ENCODE data around the gene GGA3.
A peak's percentile ranks its signal among the peaks of the same experiment; 100 is the strongest.

Gene GGA3

DNA sequence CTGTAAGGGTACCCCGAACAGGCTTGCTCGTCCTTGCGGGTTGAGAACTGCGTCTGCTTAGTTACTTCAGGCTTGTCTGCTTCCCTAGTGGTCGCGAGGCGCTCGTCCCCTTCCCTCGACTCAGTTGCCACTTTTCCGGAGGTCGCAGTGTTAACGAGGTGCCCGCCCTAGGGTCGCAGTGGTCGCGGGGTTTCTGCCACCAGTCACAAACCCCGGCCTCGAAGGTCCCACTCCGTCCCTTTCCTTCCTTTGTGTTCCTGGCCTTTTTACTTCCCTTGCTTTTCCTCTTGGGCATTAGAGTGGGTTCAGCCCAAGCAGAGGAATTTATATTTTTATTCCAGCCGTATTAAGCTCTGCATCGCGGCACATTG is 55.6 kb downstream of the GGA3 start:
- DNase-seq (ENCODE audit: low read depth) = no peak
- H3K4me3 ChIP-seq (ENCODE audit: low read depth, low read length) = peak overlapping the region; percentile 97
- TF ChIP-seq, protein P1, sequence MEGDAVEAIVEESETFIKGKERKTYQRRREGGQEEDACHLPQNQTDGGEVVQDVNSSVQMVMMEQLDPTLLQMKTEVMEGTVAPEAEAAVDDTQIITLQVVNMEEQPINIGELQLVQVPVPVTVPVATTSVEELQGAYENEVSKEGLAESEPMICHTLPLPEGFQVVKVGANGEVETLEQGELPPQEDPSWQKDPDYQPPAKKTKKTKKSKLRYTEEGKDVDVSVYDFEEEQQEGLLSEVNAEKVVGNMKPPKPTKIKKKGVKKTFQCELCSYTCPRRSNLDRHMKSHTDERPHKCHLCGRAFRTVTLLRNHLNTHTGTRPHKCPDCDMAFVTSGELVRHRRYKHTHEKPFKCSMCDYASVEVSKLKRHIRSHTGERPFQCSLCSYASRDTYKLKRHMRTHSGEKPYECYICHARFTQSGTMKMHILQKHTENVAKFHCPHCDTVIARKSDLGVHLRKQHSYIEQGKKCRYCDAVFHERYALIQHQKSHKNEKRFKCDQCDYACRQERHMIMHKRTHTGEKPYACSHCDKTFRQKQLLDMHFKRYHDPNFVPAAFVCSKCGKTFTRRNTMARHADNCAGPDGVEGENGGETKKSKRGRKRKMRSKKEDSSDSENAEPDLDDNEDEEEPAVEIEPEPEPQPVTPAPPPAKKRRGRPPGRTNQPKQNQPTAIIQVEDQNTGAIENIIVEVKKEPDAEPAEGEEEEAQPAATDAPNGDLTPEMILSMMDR (IDR thresholded peaks at IDR 0.05; ENCODE audit: low read depth, low read length, missing control alignments) = no peak
- in situ Hi-C loops (cut with HindIII; ENCODE audit: low sequenced_read_pairs) = no loop called here

GRCh38 chr17:75205037-75205792 is 56.2 kb downstream of the GGA3 start, which contains the start of gene NUP85:
TSS of gene NUP85 (plus strand) at chr17:75205679. CDS start at chr17:75205762, 83 bp downstream.
- in situ Hi-C loops (cut with HindIII; ENCODE audit: low sequenced_read_pairs) = no loop called here
- H3K4me3 ChIP-seq (ENCODE audit: low read depth, low read length) = peak within 1 kb of the TSS; percentile 97
- TF ChIP-seq, protein P1 (IDR thresholded peaks at IDR 0.05; ENCODE audit: low read depth, low read length, missing control alignments) = no peak
- peak; percentile 78 for DNase-seq (ENCODE audit: low read depth)

- in situ Hi-C loops (cut with HindIII; ENCODE audit: low sequenced_read_pairs) = no loop called here
- no peak for DNase-seq (ENCODE audit: low read depth)
- TF ChIP-seq, protein P1 (IDR thresholded peaks at IDR 0.05; ENCODE audit: low read depth, low read length, missing control alignments) = no peak
Observed at GRCh38 chr17:75199886-75200618, 61.4 kb downstream of the GGA3 start.

DNA sequence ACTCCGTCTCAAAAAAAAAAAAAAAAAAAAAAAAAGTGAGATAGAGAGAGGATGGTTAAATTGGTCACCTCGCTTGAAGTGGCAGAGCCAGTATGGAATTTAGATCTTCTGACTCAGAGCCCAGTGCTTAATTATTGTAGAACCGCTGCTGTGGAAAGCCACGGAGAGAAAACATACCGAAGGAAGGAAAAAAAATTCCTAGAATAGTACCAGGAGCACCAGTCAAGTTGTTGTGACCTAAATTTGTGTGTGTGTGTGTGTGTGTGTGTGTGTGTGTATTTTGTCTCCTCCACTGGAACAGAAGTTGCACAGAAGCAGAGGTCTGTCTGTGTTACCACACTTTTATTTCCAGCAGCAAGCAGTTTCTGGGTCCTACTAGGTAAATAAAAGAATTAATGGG is 66.5 kb downstream of the GGA3 start:
- in situ Hi-C loops (cut with HindIII; ENCODE audit: low sequenced_read_pairs) = no loop called here
- H3K4me3 ChIP-seq (ENCODE audit: low read depth, low read length) = no peak overlapping the region
- TF ChIP-seq, protein P1 (IDR thresholded peaks at IDR 0.05; ENCODE audit: low read depth, low read length, missing control alignments) = no peak
- DNase-seq (ENCODE audit: low read depth) = no peak

More at GRCh38 chr17:75199886-75200618, 61.4 kb downstream of the GGA3 start:
- H3K4me3 ChIP-seq (ENCODE audit: low read depth, low read length) = no peak overlapping the region

GRCh38 chr17:75191584-75191983 is 69.8 kb downstream of the GGA3 start:
- in situ Hi-C loops (cut with HindIII; ENCODE audit: low sequenced_read_pairs) = no loop called here
- no peak overlapping the region for H3K4me3 ChIP-seq (ENCODE audit: low read depth, low read length)
- TF ChIP-seq, protein P1 (IDR thresholded peaks at IDR 0.05; ENCODE audit: low read depth, low read length, missing control alignments) = no peak
- no peak for DNase-seq (ENCODE audit: low read depth)

DNA sequence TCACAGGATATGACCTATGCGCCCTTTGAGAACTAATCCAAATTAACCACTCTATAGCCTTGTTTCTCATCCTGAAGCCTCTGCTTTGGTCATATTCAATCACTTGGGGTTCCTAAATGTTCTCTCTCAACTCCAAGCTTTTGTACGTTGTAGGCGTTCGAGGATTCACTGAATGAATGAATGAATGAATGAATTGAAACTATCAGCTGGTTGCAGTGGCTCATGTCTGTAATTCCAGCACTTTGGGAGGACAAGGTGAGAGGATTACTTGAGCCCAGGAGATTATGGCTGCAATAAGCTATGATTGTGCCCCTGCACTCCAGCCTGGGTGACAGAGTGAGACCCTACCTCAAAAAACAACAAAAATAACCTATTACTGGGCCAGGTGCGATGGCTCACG is 72.8 kb downstream of the GGA3 start:
- no peak overlapping the region for H3K4me3 ChIP-seq (ENCODE audit: low read depth, low read length)
- no peak for DNase-seq (ENCODE audit: low read depth)
- TF ChIP-seq, protein P1 (IDR thresholded peaks at IDR 0.05; ENCODE audit: low read depth, low read length, missing control alignments) = no peak
- in situ Hi-C loops (cut with HindIII; ENCODE audit: low sequenced_read_pairs) = no loop called here

All from astrocyte of the cerebellum (primary cell).